ENCODE data around the gene BLCAP. TPM values are rescaled to one million over a fixed set of nuclear protein-coding genes. Genes with fewer than 3 reads are reported as not detected.
A peak's percentile ranks its signal among the peaks of the same experiment; 100 is the strongest.

BLCAP gene
- total and polyA plus RNA-seq, 2 of the 4 experiments (the other 2 are of a cell fraction): 17.7 to 67.3 TPM

GRCh38 chr20:37498066-37498665, 29.5 kb downstream of the BLCAP start:
- CTCF ChIA-PET: no interaction called here
- Histone ChIP-seq H2AK5ac (ENCODE audit: low read depth, low read length) (no peak overlapping the region), H3K9ac (ENCODE audit: low read depth, low read length) (no peak overlapping the region), H2AFZ (replicated peaks; ENCODE audit: low read length, poor library complexity) (no peak overlapping the region), H3K27me3 (ENCODE audit: control insufficient read depth, insufficient read depth, low read length) (no peaks in the 10 kb centered on the region), H2BK15ac (ENCODE audit: low read depth, low read length) (no peak overlapping the region), H3K4me2 (ENCODE audit: low read depth, low read length) (no peak overlapping the region), H3K14ac (replicated peaks; ENCODE audit: low read depth, low read length) (no peak overlapping the region; the same call in 1 of the 2 replicates), H3K4me1 (ENCODE audit: control insufficient read depth, insufficient read depth, low read length) (peaks cover 2% of the 10 kb centered on the region; the same call in 1 of the 2 replicates), H3K27ac (ENCODE audit: insufficient read depth, low read length) (no peak overlapping the region), H3K4me3 (ENCODE audit: insufficient read depth, low read depth, low read length) (no peak overlapping the region), H3K18ac (ENCODE audit: low read depth, low read length) (no peak overlapping the region), H3K56ac (ENCODE audit: extremely low read depth, insufficient read depth, low read length) (no peak overlapping the region), H3K79me1 (ENCODE audit: low read depth in 1 of 2, low read length in 2 of 2) (no peaks in the 10 kb centered on the region; a peak in 1 of 4 replicates), H3K9me1 (ENCODE audit: insufficient read depth, low read length) (peaks cover 8% of the 10 kb centered on the region), H2BK20ac (ENCODE audit: low read depth, low read length) (no peak overlapping the region), H4K5ac (ENCODE audit: low read depth, low read length) (no peak overlapping the region), H4K91ac (ENCODE audit: insufficient read depth, low read depth, low read length) (no peak overlapping the region), H3K9me3 (ENCODE audit: control insufficient read depth, insufficient read depth, low read length) (no peaks in the 10 kb centered on the region), H4K20me1 (ENCODE audit: insufficient read depth, low read length) (peaks cover 4% of the 10 kb centered on the region; the same call in 1 of the 2 replicates), H3K4ac (ENCODE audit: low read depth, low read length) (no peak overlapping the region), H2BK5ac (ENCODE audit: low read depth, low read length, poor library complexity, severe bottlenecking) (no peak overlapping the region), H2BK120ac (ENCODE audit: low read depth, low read length) (no peak overlapping the region), H4K8ac (ENCODE audit: low read depth in 2 of 2, low read length in 2 of 2) (no peak overlapping the region), H3K36me3 (ENCODE audit: control insufficient read depth, insufficient read depth, low read length) (no peaks in the 10 kb centered on the region; the same call in 1 of the 2 replicates), H3K23ac (ENCODE audit: low read depth, low read length) (no peak overlapping the region), H2AK9ac (replicated peaks; ENCODE audit: low read depth, low read length, poor library complexity) (no peak overlapping the region)
- no TSS peak for BruUV-seq (replicated peaks)
- ATAC-seq (ENCODE audit: low read depth) (peak; percentile 61), DNase-seq (peak; percentile 43)
- WGBS, 2 experiments (ENCODE audit: extremely low coverage in 2 of 2, insufficient read length in 1 of 2): 0% methylated on average over 1 of the region's 2 CpGs; no CpG with 5 or more reads in 1 of the 2 experiments
- TF ChIP-seq FOS (IDR thresholded peaks at IDR 0.05; ENCODE audit: low read depth, low read length) (no peak), BHLHE40 (IDR thresholded peaks at IDR 0.05; ENCODE audit: low read depth, low read length) (no peak)
- dilution Hi-C loops (cut with HindIII; ENCODE audit: low sequenced_read_pairs, unreplicated experiment): no loop called here
- in situ Hi-C loops (cut with MboI; ENCODE audit: low sequenced_read_pairs): no loop called here
- intact Hi-C loops (cut with micrococcal nuclease): no loop called here
- POLR2A ChIA-PET (ENCODE audit: unreplicated experiment): no interaction called here
